Mesothelial cell of epicardium (in vitro differentiated cells): ENCODE results near the gene KRTAP4-3. TPM values are rescaled to one million over a fixed set of nuclear protein-coding genes. Genes with fewer than 3 reads are reported as not detected.

Experiments used
- total RNA-seq: library from RNA; stranded (reverse); gene quantifications from 3 replicates; pipeline ENCODE4 v1.2.1, GENCODE V29; 2021

KRTAP4-3 gene
- total RNA-seq, 1 donor from 2014 or later = not detected

Other genes with a start within 250 kb of the KRTAP4-3 start
- 2.3 to 2.8 TPM (median 2.6 TPM) in 3 replicates for gene KRT23, start 230.6 kb downstream of the KRTAP4-3 start, total RNA-seq
- not detected in 3 replicates for gene KRT39, start 201.3 kb downstream of the KRTAP4-3 start, total RNA-seq
- 0.16 TPM in 1 of 3 replicates, not detected in the others for gene KRT40, start 183.9 kb downstream of the KRTAP4-3 start, total RNA-seq
- gene KRTAP3-3, start 174.1 kb downstream of the KRTAP4-3 start, total RNA-seq = not detected in 3 replicates
- not detected in 3 replicates for gene KRTAP3-2, start 168.3 kb downstream of the KRTAP4-3 start, total RNA-seq
- 0.41 to 1.3 TPM (median 0.95 TPM) in 3 replicates for gene KRTAP3-1, start 159.1 kb downstream of the KRTAP4-3 start, total RNA-seq
- not detected in 3 replicates for gene KRTAP1-5, start 141.0 kb downstream of the KRTAP4-3 start, total RNA-seq
- not detected in 3 replicates for gene KRTAP1-4, start 138.0 kb downstream of the KRTAP4-3 start, total RNA-seq
- not detected in 3 replicates for gene KRTAP1-3, start 133.3 kb downstream of the KRTAP4-3 start, total RNA-seq
- not detected in 3 replicates for gene KRTAP1-1, start 126.8 kb downstream of the KRTAP4-3 start, total RNA-seq
- not detected in 3 replicates for gene KRTAP2-1, start 120.9 kb downstream of the KRTAP4-3 start, total RNA-seq
- not detected in 3 replicates for gene KRTAP2-2, start 113.0 kb downstream of the KRTAP4-3 start, total RNA-seq
- 0.45 to 0.91 TPM (median 0.69 TPM) in 3 replicates for gene KRTAP2-3, start 108.1 kb downstream of the KRTAP4-3 start, total RNA-seq
- not detected in 3 replicates for gene KRTAP2-4, start 102.3 kb downstream of the KRTAP4-3 start, total RNA-seq
- gene KRTAP4-7, start 84.1 kb downstream of the KRTAP4-3 start, total RNA-seq = not detected in 3 replicates
- gene KRTAP4-8, start 70.1 kb downstream of the KRTAP4-3 start, total RNA-seq = not detected in 3 replicates
- gene KRTAP4-16, start 66.0 kb downstream of the KRTAP4-3 start, total RNA-seq = not detected in 3 replicates
- gene KRTAP4-9, start 62.8 kb downstream of the KRTAP4-3 start, total RNA-seq = not detected in 3 replicates
- not detected in 3 replicates for gene KRTAP4-11, start 49.8 kb downstream of the KRTAP4-3 start, total RNA-seq
- not detected in 3 replicates for gene KRTAP4-12, start 44.0 kb downstream of the KRTAP4-3 start, total RNA-seq
- not detected in 3 replicates for gene KRTAP4-6, start 27.7 kb downstream of the KRTAP4-3 start, total RNA-seq
- not detected in 3 replicates for gene KRTAP4-5, start 18.4 kb downstream of the KRTAP4-3 start, total RNA-seq
- gene KRTAP4-4, start 7.5 kb downstream of the KRTAP4-3 start, total RNA-seq = not detected in 3 replicates
- gene KRTAP4-2, start 10.0 kb upstream of the KRTAP4-3 start, total RNA-seq = not detected in 3 replicates
- gene KRTAP4-1, start 16.7 kb upstream of the KRTAP4-3 start, total RNA-seq = not detected in 3 replicates
- gene KRTAP9-1, start 21.7 kb upstream of the KRTAP4-3 start, total RNA-seq = not detected in 3 replicates
- not detected in 3 replicates for gene KRTAP9-2, start 58.4 kb upstream of the KRTAP4-3 start, total RNA-seq
- not detected in 3 replicates for gene KRTAP9-3, start 64.2 kb upstream of the KRTAP4-3 start, total RNA-seq
- gene KRTAP9-8, start 69.8 kb upstream of the KRTAP4-3 start, total RNA-seq = not detected in 3 replicates
- gene KRTAP9-4, start 81.5 kb upstream of the KRTAP4-3 start, total RNA-seq = not detected in 3 replicates
- not detected in 3 replicates for gene KRTAP9-9, start 87.2 kb upstream of the KRTAP4-3 start, total RNA-seq
- not detected in 3 replicates for gene KRTAP9-6, start 97.2 kb upstream of the KRTAP4-3 start, total RNA-seq
- not detected in 3 replicates for gene KRTAP9-7, start 107.5 kb upstream of the KRTAP4-3 start, total RNA-seq
- gene KRTAP29-1, start 134.6 kb upstream of the KRTAP4-3 start, total RNA-seq = not detected in 3 replicates
- not detected in 3 replicates for gene KRTAP16-1, start 141.1 kb upstream of the KRTAP4-3 start, total RNA-seq
- gene KRTAP17-1, start 147.5 kb upstream of the KRTAP4-3 start, total RNA-seq = not detected in 3 replicates
- gene KRT33A, start 182.6 kb upstream of the KRTAP4-3 start, total RNA-seq = not detected in 3 replicates
- not detected in 3 replicates for gene KRT33B, start 201.6 kb upstream of the KRTAP4-3 start, total RNA-seq
- gene KRT34, start 214.1 kb upstream of the KRTAP4-3 start, total RNA-seq = not detected in 3 replicates
- not detected in 3 replicates for gene KRT31, start 229.4 kb upstream of the KRTAP4-3 start, total RNA-seq